ENCODE results near the gene SFRP4.

- TF ChIP-seq POLR2AphosphoS5 (IDR thresholded peaks at IDR 0.05; ENCODE audit: insufficient read depth in 1 of 2, low read depth in 1 of 2) (no peak), CTCF (IDR thresholded peaks at IDR 0.05) (no peak), POLR2A (IDR thresholded peaks at IDR 0.05) (no peak)
Measured at GRCh38 chr7:37923996-37924395, 7.4 kb upstream of the SFRP4 start.

Measured in vagina (tissue), 2 donors.